SU-DHL-6 (cell line): Measurements from ENCODE around the gene SRPK2.

ENCODE experiments used
- H2AFZ ChIP-seq: fragments of 200-600 bp; sonication (generic); 2 replicates; pipeline ENCODE4 v1.6.1; 2014; ENCODE audit warnings: low read depth, mild to moderate bottlenecking, moderate library complexity, mixed read lengths, antibody characterized with exemption, low read length; ENCODE audit not compliant: severe bottlenecking
- H3F3A ChIP-seq: fragments of 200-600 bp; shearing (Covaris generic); 2 replicates; pipeline ENCODE4 v1.6.0; 2016; ENCODE audit warnings: antibody characterized with exemption, mild to moderate bottlenecking; ENCODE audit not compliant: insufficient read depth
- H3K27ac ChIP-seq: fragments of 200-600 bp; sonication (generic); 2 replicates; pipeline ENCODE4 v1.5.1; 2016; ENCODE audit warnings: low read depth, mild to moderate bottlenecking, low read length, moderate library complexity, mixed read lengths
- H3K27me3 ChIP-seq: fragments of 200-600 bp; sonication (generic), shearing (Covaris generic); 2 replicates; pipeline ENCODE4 v1.6.0; 2014; ENCODE audit warnings: mild to moderate bottlenecking, low read length
- H3K36me3 ChIP-seq: fragments of 200-600 bp; sonication (generic); 2 replicates; pipeline ENCODE4 v1.6.1; 2014; ENCODE audit warnings: mild to moderate bottlenecking, low read length, mixed read lengths
- H3K4me2 ChIP-seq: fragments of 300-600, 200-600 bp; shearing (Covaris generic), sonication (generic); 2 replicates; pipeline ENCODE4 v1.6.0; 2014; ENCODE audit warnings: low read length, low read depth, mild to moderate bottlenecking; ENCODE audit not compliant: poor library complexity, severe bottlenecking
- H3K4me3 ChIP-seq: fragments of 200-600 bp; sonication (generic); 2 replicates; pipeline ENCODE4 v1.5.1; 2014; ENCODE audit warnings: antibody characterized with exemption, low read length, mild to moderate bottlenecking, mixed read lengths; ENCODE audit not compliant: insufficient read depth, poor library complexity, severe bottlenecking
- H3K79me2 ChIP-seq: fragments of 200-600 bp; sonication (generic); 2 replicates; pipeline ENCODE4 v1.6.1; 2014; ENCODE audit warnings: mild to moderate bottlenecking, low read length, moderate library complexity; ENCODE audit not compliant: insufficient read depth
- H3K9ac ChIP-seq: fragments of 200-600 bp; sonication (generic); 2 replicates; pipeline ENCODE4 v1.7.0; 2014; ENCODE audit warnings: mild to moderate bottlenecking, low read length
- H3K9me2 ChIP-seq: fragments of 200-600 bp; sonication (generic); replicated peaks from 2 replicates; pipeline ENCODE4 v1.6.1; 2014; ENCODE audit warnings: low read length; ENCODE audit not compliant: insufficient read depth
- H3K9me3 ChIP-seq: fragments of 200-600 bp; sonication (generic); 2 replicates; pipeline ENCODE4 v1.6.1; 2014; ENCODE audit warnings: low read length, mixed read lengths; ENCODE audit not compliant: insufficient read depth
- H4K20me1 ChIP-seq: fragments of 200-600 bp; sonication (generic); 2 replicates; pipeline ENCODE4 v1.6.1; 2014; ENCODE audit warnings: low read depth, mild to moderate bottlenecking, antibody characterized with exemption, low read length, moderate library complexity, mixed read lengths
- CTCF ChIP-seq: fragments of 200-600 bp; sonication (generic); IDR thresholded peaks from one replicate; pipeline ENCODE4 v1.5.1; 2017; ENCODE audit warnings: antibody characterized with exemption, mild to moderate bottlenecking, low read length, moderate library complexity; ENCODE audit not compliant: insufficient read depth, poor library complexity, severe bottlenecking
- EZH2phosphoT487 ChIP-seq: fragments of 200-600 bp; sonication (generic), shearing (Covaris generic); conservative IDR thresholded peaks from 2 replicates; pipeline ENCODE4 v1.6.1; 2018; ENCODE audit warnings: mild to moderate bottlenecking, antibody characterized with exemption, low read length, moderate library complexity, mixed read lengths

SRPK2 gene

GRCh38 chr7:105133986-105134655 lies 254.6 kb downstream of the SRPK2 start:
- Histone ChIP-seq H3K36me3 (peaks cover 3% of the 10 kb centered on the region; the same call in 1 of the 2 replicates), H4K20me1 (no peaks in the 10 kb centered on the region), H3K4me2 (no peak overlapping the region), H3K27ac (no peak overlapping the region), H3F3A (no peaks in the 10 kb centered on the region), H3K9me3 (no peaks in the 10 kb centered on the region), H3K9me2 (no peaks in the 10 kb centered on the region), H3K79me2 (no peaks in the 10 kb centered on the region), H3K4me3 (no peak overlapping the region), H3K27me3 (no peaks in the 10 kb centered on the region), H3K9ac (no peak overlapping the region), H2AFZ (no peak overlapping the region)
- TF ChIP-seq CTCF = no peak
- TF ChIP-seq EZH2phosphoT487 = no peak

GRCh38 chr7:105133358-105133757 lies 255.4 kb downstream of the SRPK2 start:
- no peak overlapping the region for H3K27ac ChIP-seq
- H3K9me2 ChIP-seq = no peaks in the 10 kb centered on the region
- no peak overlapping the region for H3K4me2 ChIP-seq
- no peak overlapping the region for H3K4me3 ChIP-seq
- no peaks in the 10 kb centered on the region for H4K20me1 ChIP-seq
- H3K36me3 ChIP-seq = no peaks in the 10 kb centered on the region
- no peaks in the 10 kb centered on the region for H3F3A ChIP-seq
- no peaks in the 10 kb centered on the region for H3K9me3 ChIP-seq
- no peak for TF ChIP-seq EZH2phosphoT487
- TF ChIP-seq CTCF = no peak
- no peaks in the 10 kb centered on the region for H3K27me3 ChIP-seq
- no peak overlapping the region for H2AFZ ChIP-seq
- no peak overlapping the region for H3K9ac ChIP-seq
- H3K79me2 ChIP-seq = no peaks in the 10 kb centered on the region

- H3K9ac ChIP-seq = no peak overlapping the region
- H3K27me3 ChIP-seq = no peaks in the 10 kb centered on the region
- TF ChIP-seq CTCF (no peak), EZH2phosphoT487 (no peak)
- H3K27ac ChIP-seq = no peak overlapping the region
- H3K4me2 ChIP-seq = no peak overlapping the region
- H3K4me3 ChIP-seq = no peak overlapping the region
- no peaks in the 10 kb centered on the region for H4K20me1 ChIP-seq
- no peaks in the 10 kb centered on the region for H3K79me2 ChIP-seq
- no peaks in the 10 kb centered on the region for H3F3A ChIP-seq
- H3K9me3 ChIP-seq = no peaks in the 10 kb centered on the region
- no peaks in the 10 kb centered on the region for H3K9me2 ChIP-seq
- H2AFZ ChIP-seq = no peak overlapping the region
- H3K36me3 ChIP-seq = no peaks in the 10 kb centered on the region
Observed at GRCh38 chr7:105132835-105133234, 255.9 kb downstream of the SRPK2 start.
